ENCODE measurements around the gene BCL2.

GRCh38 chr18:63299837-63300745, 19.5 kb downstream of the BCL2 start:
- TF ChIP-seq POLR2AphosphoS5 (IDR thresholded peaks at IDR 0.05; ENCODE audit: low read depth, low read length) (no peak), POLR2A (IDR thresholded peaks at IDR 0.05; ENCODE audit: borderline replicate concordance, extremely low read depth, insufficient read depth, insufficient read length) (no peak), CTCF (IDR thresholded peaks at IDR 0.05 in 2 of 3, conservative IDR thresholded peaks at IDR 0.05 in 1 of 3; ENCODE audit: borderline replicate concordance in 1 of 3, insufficient read depth in 1 of 3, low read depth in 2 of 3, low read length in 2 of 3) (no peak)
